Nephron (organoid): ENCODE results near the gene SUB1.
"Not testable (repeated sequence)": the region's sequence is repeated elsewhere in the genome, so short reads cannot be mapped to it uniquely, and the experiment has no call there.

Source experiments
- H3K27ac Mint-ChIP-seq, 3 experiments: 2 replicates each; pipeline ENCODE4 v1.8.0; 2020; ENCODE audit warnings: mixed read lengths in 3 of 3, mild to moderate bottlenecking in 2 of 3, moderate library complexity in 1 of 3
- H3K27me3 Mint-ChIP-seq: 2 replicates; pipeline ENCODE4 v1.8.0; 2021; ENCODE audit warnings: low read depth, mild to moderate bottlenecking, moderate library complexity, mixed read lengths
- H3K36me3 Mint-ChIP-seq: 2 replicates; pipeline ENCODE4 v1.8.0; 2020; ENCODE audit warnings: low read depth, mixed read lengths
- H3K4me1 Mint-ChIP-seq: 2 replicates; pipeline ENCODE4 v1.8.0; 2020; ENCODE audit warnings: mixed read lengths
- H3K4me3 Mint-ChIP-seq, 3 experiments: 2 replicates each; pipeline ENCODE4 v1.8.0; 2020; ENCODE audit warnings: mild to moderate bottlenecking in 3 of 3, mixed read lengths in 3 of 3, moderate library complexity in 2 of 3
- H3K9me3 Mint-ChIP-seq: 2 replicates; pipeline ENCODE4 v1.8.0; 2020; ENCODE audit warnings: mixed read lengths
- TF ChIP-seq, protein P1 (sequence below), 3 experiments: fragments of 200-600 bp; sonication (generic); IDR thresholded peaks; one replicate each; pipeline ENCODE4 v1.5.0; 2021; ENCODE audit warnings: antibody characterized with exemption in 3 of 3; ENCODE audit not compliant: unreplicated experiment in 3 of 3

The SUB1 gene

DNA sequence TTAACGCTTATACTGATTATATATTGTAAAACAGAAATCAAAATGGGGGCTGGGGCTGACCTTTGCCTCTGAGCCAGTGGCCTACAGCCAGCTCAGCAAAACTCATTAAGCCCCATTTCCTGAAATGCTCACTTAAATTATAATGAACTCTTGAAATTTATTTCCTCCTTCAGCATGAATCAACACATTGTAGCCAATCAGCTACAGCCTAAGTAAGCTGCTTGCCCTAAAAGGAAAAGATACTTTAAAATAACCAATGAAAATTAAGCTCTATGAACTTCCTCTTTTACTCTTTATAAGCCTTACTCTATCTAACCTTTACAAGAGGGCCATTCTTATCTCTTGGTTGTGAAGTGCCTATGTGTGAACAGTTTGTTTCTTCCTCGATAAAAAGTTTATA, 33.5 kb upstream of the SUB1 start:
- H3K36me3 Mint-ChIP-seq, result no peaks in the 10 kb centered on the region
- TF ChIP-seq, protein P1, sequence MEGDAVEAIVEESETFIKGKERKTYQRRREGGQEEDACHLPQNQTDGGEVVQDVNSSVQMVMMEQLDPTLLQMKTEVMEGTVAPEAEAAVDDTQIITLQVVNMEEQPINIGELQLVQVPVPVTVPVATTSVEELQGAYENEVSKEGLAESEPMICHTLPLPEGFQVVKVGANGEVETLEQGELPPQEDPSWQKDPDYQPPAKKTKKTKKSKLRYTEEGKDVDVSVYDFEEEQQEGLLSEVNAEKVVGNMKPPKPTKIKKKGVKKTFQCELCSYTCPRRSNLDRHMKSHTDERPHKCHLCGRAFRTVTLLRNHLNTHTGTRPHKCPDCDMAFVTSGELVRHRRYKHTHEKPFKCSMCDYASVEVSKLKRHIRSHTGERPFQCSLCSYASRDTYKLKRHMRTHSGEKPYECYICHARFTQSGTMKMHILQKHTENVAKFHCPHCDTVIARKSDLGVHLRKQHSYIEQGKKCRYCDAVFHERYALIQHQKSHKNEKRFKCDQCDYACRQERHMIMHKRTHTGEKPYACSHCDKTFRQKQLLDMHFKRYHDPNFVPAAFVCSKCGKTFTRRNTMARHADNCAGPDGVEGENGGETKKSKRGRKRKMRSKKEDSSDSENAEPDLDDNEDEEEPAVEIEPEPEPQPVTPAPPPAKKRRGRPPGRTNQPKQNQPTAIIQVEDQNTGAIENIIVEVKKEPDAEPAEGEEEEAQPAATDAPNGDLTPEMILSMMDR (IDR thresholded peaks at IDR 0.05; ENCODE audit: unreplicated experiment in 3 of 3), result no peak
- no peaks in the 10 kb centered on the region for H3K4me1 Mint-ChIP-seq
- H3K4me3 Mint-ChIP-seq, result no peak overlapping the region
- H3K27ac Mint-ChIP-seq, result no peak overlapping the region
- H3K27me3 Mint-ChIP-seq, result no peaks in the 10 kb centered on the region
- peaks cover 3% of the 10 kb centered on the region for H3K9me3 Mint-ChIP-seq

DNA sequence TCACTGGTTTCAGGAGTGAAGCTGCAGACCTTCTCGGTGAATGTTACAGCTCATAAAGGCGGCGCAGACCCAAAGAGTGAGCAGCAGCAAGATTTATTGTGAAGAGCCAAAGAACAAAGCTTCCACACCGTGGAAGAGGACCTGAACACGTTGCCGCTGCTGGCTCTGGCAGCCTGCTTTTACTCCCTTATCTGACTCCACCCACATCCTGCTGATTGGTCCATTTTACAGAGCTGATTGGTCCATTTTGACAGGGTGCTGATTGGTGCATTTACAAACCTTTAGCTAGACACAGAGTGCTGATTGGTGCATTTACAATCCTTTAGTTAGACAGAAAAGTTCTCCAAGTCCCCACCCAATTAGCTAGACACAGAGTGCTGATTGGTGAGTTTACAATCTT, 32.9 kb upstream of the SUB1 start:
- not testable (repeated sequence) for H3K36me3 Mint-ChIP-seq, H3K9me3 Mint-ChIP-seq, H3K4me1 Mint-ChIP-seq, H3K27me3 Mint-ChIP-seq, H3K4me3 Mint-ChIP-seq, H3K27ac Mint-ChIP-seq

DNA sequence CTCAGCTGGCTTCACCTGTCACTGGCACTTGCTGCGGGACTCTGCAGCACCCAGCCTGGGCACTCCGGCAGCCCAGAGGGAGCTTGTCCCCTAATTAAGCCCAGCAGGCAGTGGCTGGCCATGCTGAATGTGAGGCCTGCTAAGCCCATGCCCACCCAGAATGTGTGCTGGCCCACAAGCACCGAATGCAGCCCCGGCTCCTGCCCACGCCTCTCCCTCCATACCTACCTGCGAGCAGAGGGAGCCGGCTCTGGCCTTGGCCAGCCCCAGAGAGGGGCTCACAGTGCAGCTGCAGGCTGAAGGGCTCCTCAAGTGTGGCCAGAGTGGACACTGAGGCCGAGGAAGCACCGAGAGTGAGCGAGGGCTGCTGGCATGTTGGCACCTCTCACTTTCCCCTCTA, 32.4 kb upstream of the SUB1 start:
- Mint-ChIP-seq H3K4me3 (no peak overlapping the region), H3K9me3 (peaks cover 3% of the 10 kb centered on the region), H3K4me1 (no peaks in the 10 kb centered on the region), H3K36me3 (no peaks in the 10 kb centered on the region), H3K27ac (no peak overlapping the region), H3K27me3 (no peaks in the 10 kb centered on the region)
- TF ChIP-seq, protein P1 (IDR thresholded peaks at IDR 0.05; ENCODE audit: unreplicated experiment in 3 of 3), result no peak

DNA sequence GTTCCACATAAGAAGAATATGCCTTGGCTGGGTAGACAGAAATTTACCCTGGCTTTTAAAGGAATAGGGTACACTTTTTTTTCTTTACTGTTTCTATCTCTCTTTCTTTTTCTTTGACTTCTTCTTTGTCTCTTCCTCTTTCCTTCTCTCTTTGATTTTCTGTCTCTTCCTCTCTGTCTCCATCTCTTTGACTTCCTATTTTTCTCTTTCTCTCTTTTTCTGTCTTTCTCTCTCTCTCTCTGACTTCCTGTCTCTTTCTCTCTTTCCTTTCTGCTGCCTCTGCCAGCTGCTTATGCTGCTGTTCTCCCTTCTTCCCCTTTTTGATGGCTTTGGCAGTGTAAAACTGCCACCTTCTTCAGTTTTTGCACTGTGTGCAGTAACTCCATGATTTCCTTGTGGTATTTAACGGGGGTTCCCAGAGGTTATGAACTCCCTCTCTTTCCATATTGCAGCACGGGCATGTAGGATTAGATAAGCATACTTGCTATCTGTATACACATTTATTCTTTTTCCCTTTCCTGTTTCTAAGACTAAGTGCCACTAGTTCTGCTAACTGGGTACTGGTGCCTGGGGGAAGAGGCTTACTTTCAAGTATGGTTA, 31.1 kb upstream of the SUB1 start:
- not testable (repeated sequence) for H3K27ac Mint-ChIP-seq, H3K9me3 Mint-ChIP-seq, H3K4me3 Mint-ChIP-seq, H3K36me3 Mint-ChIP-seq, H3K4me1 Mint-ChIP-seq, H3K27me3 Mint-ChIP-seq

DNA sequence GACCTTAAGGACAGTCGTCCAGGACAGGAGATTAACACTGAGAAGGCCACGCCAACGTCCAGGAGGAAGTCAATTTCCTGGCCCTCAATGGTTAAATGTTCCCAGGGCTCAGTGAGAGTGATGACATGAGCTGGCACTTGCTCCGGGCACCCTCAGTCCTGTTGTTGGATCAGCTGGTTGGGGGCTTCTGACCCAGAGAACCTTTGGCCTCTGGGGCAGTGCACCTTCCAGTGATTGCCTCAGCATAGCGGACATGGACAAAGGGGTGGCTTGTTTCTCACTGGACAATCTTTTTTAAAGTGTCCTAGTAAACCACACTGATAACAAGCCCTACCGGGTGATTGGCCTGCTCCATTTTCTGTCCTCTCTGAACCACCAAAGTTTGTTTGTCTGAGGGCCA, 28.8 kb upstream of the SUB1 start:
- H3K27me3 Mint-ChIP-seq, H3K4me1 Mint-ChIP-seq, H3K9me3 Mint-ChIP-seq, H3K36me3 Mint-ChIP-seq, H3K4me3 Mint-ChIP-seq, H3K27ac Mint-ChIP-seq: not testable (repeated sequence)

DNA sequence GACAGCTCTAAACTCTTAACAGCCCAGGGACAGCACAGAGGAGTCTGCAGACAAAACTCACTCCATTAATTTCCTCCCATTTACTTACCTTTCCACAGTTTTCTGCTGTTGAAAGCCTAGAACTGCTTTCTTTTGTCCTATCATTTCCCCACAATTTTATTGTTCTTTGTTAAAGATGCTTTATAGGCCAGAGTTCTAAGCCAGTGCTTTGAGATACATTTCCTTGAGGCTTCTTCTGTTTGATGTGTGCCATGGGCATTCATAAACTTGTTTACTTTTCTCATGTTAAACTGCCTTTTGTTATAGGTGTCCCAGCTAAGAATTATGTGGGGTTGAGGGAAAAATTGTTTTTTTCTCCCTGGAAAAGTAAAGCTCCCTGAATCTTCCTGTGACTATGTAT, 25.9 kb upstream of the SUB1 start:
- Mint-ChIP-seq H3K36me3 (no peaks in the 10 kb centered on the region), H3K9me3 (peaks cover under 1% of the 10 kb centered on the region), H3K4me3 (no peak overlapping the region), H3K27me3 (no peaks in the 10 kb centered on the region), H3K27ac (peak overlapping the region; percentile 34 to 78 (median 73)), H3K4me1 (no peaks in the 10 kb centered on the region)
- TF ChIP-seq, protein P1 (IDR thresholded peaks at IDR 0.05; ENCODE audit: unreplicated experiment in 3 of 3), result no peak

DNA sequence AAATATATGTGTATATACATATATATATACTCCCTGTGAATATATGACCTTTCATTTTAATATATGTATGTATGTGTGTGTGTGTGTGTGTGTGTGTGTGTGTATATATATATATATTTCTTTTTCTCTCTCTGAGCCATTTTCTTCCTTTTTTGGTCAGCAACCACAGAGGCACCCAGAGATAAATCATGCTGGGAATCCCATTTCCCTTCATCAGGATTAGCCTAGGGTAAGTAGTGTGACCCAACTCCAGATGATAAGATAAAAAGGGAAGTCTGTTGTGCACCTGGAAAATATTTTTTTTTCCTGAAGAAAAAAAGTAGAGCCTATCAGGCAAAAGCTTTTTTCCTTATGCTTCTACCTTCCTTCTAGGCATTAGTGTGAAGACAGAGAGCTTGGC, 25.4 kb upstream of the SUB1 start:
- no peak overlapping the region for H3K4me3 Mint-ChIP-seq
- TF ChIP-seq, protein P1 (IDR thresholded peaks at IDR 0.05; ENCODE audit: unreplicated experiment in 3 of 3), result no peak
- H3K27me3 Mint-ChIP-seq, result no peaks in the 10 kb centered on the region
- H3K27ac Mint-ChIP-seq, result no peak overlapping the region
- H3K9me3 Mint-ChIP-seq, result no peaks in the 10 kb centered on the region
- H3K36me3 Mint-ChIP-seq, result no peaks in the 10 kb centered on the region
- H3K4me1 Mint-ChIP-seq, result no peaks in the 10 kb centered on the region
